ENCODE data around the gene ATG7.
"Not testable (repeated sequence)": the region's sequence is repeated elsewhere in the genome, so short reads cannot be mapped to it uniquely, and the experiment has no call there.

ATG7 gene

GRCh38 chr3:11507719-11508118 is 235.5 kb downstream of the ATG7 start:
- H3K27me3 ChIP-seq (replicated peaks in 2 of 5; ENCODE audit: control insufficient read depth in 4 of 5, insufficient read depth in 5 of 5, low read length in 4 of 5) = no peaks in the 10 kb centered on the region
- CTCF ChIA-PET = no interaction called here
- DNase-seq = no peak
- no peaks in the 10 kb centered on the region for H3K9me3 ChIP-seq (ENCODE audit: control extremely low read depth in 1 of 5, control insufficient read depth in 4 of 5, insufficient read depth in 2 of 5, low read depth in 1 of 5, low read length in 4 of 5)
- H3K36me3 ChIP-seq (ENCODE audit: control insufficient read depth in 4 of 4, insufficient read depth in 4 of 4, low read length in 3 of 4) = no peaks in the 10 kb centered on the region
- H3K27ac ChIP-seq (ENCODE audit: insufficient read depth in 1 of 2, low read depth in 1 of 2, low read length in 2 of 2, poor library complexity in 1 of 2, severe bottlenecking in 2 of 2) = no peak overlapping the region
- POLR2A ChIA-PET = no interaction called here
- H3K4me1 ChIP-seq (ENCODE audit: control extremely low read depth in 1 of 4, control insufficient read depth in 4 of 4, insufficient read depth in 4 of 4, low read length in 3 of 4) = peaks cover 0 to 7% (median 0%) of the 10 kb centered on the region in 4 experiments
- H3K4me3 ChIP-seq (ENCODE audit: control insufficient read depth in 1 of 7, extremely low read depth in 1 of 7, insufficient read depth in 4 of 7, low read depth in 2 of 7, low read length in 6 of 7) = no peak overlapping the region

DNA sequence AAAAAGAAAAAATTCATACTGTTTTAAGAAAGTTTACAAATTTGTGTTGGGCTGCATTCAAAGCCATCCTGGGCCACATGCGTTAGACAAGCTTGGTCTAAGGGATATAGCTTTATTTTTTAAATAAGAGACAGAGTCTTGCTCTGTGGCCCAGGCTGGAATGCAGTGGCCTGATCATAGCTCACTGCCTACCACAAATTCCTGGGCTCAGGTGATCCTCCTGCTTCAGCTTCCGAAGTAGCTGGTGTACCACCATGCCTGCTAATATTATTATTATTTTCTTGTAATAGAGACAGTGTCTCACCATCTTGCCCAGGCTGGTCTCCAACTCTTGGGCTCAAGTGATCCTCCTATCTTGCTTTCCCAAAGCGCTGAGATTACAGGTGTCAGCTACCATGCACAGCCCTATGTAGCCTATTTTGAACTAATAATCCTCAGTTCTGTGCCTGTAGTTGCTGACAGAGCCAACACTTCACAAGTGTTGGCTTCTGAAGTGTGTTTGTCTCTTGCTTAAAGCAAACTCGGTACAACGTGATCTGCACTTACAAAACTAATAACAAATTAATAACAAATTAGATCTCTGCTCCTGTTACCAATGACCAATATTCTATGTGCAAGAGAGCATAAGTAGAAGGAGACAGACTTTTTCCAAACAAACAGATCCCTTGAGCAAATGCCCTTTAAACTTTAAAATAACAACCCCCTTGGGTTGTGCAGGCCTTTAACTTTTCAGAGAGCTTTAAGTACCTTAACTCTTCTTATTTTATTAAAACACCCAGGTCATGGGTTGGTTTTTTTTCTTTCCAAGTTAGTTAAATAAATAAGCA is 236.4 kb downstream of the ATG7 start:
- no peaks in the 10 kb centered on the region for H3K36me3 ChIP-seq (ENCODE audit: control insufficient read depth in 4 of 4, insufficient read depth in 4 of 4, low read length in 3 of 4)
- POLR2A ChIA-PET = interaction anchor here (0.7 kb wide), 1 partner anchor 14 kb away, joined by 3 read pairs; no protein-coding TSS in a partner anchor
- no peaks in the 10 kb centered on the region for H3K27me3 ChIP-seq (replicated peaks in 2 of 5; ENCODE audit: control insufficient read depth in 4 of 5, insufficient read depth in 5 of 5, low read length in 4 of 5)
- H3K4me1 ChIP-seq (ENCODE audit: control extremely low read depth in 1 of 4, control insufficient read depth in 4 of 4, insufficient read depth in 4 of 4, low read length in 3 of 4) = peaks cover 0 to 7% (median 0%) of the 10 kb centered on the region in 4 experiments
- DNase-seq = no peak
- CTCF ChIA-PET = no interaction called here
- H3K27ac ChIP-seq (ENCODE audit: insufficient read depth in 1 of 2, low read depth in 1 of 2, low read length in 2 of 2, poor library complexity in 1 of 2, severe bottlenecking in 2 of 2) = no peak overlapping the region
- no peak overlapping the region for H3K4me3 ChIP-seq (ENCODE audit: control insufficient read depth in 1 of 7, extremely low read depth in 1 of 7, insufficient read depth in 4 of 7, low read depth in 2 of 7, low read length in 6 of 7)
- WGBS (ENCODE audit: insufficient coverage) = 100% methylated on average over 3 of the region's 5 CpGs
- H3K9me3 ChIP-seq (ENCODE audit: control extremely low read depth in 1 of 5, control insufficient read depth in 4 of 5, insufficient read depth in 2 of 5, low read depth in 1 of 5, low read length in 4 of 5) = no peaks in the 10 kb centered on the region

DNA sequence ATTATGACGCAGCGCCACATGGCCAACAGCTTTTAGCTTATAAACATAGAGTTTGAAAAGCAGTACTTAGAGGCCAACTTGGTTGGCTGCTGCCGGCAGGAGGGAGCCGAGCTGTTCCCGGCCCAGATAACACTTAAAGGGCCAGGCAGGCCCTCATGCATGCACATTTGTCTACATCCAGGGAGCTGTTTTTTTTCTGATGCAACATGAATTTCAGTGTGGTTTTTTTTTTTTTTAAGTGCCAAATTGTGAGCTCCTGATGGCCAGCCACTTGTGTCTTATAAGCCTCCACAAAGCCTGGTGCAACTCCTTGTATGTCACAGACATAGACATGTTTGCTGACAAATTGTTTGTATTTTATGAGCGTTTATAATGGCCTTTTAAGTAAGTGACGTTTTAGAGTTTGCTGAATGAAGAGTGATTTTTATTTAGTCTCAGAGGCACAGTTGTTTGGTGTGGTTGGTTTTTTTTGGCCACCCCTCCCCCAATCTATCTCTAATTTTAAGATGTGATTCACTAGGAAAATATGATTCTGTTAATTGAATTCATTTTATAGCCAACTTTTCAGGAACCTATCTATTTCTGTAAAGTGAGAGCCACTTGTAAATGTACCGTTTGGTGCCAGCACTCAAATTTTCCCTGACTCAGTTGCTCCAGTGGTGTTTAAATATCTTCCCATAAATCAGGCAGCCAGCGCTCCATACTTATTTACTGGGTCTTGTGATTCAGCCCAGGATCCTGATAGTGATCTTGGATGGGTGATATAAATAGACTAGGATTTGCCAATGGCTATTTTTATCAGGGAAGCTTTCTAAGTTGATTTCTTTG is 237.2 kb downstream of the ATG7 start:
- CTCF ChIA-PET = no interaction called here
- H3K27me3 ChIP-seq (replicated peaks in 2 of 5; ENCODE audit: control insufficient read depth in 4 of 5, insufficient read depth in 5 of 5, low read length in 4 of 5) = no peaks in the 10 kb centered on the region
- H3K4me3 ChIP-seq (ENCODE audit: control insufficient read depth in 1 of 7, extremely low read depth in 1 of 7, insufficient read depth in 4 of 7, low read depth in 2 of 7, low read length in 6 of 7) = no peak overlapping the region
- H3K4me1 ChIP-seq (ENCODE audit: control extremely low read depth in 1 of 4, control insufficient read depth in 4 of 4, insufficient read depth in 4 of 4, low read length in 3 of 4) = peaks cover 0 to 14% (median 3%) of the 10 kb centered on the region in 4 experiments
- no peak overlapping the region for H3K27ac ChIP-seq (ENCODE audit: insufficient read depth in 1 of 2, low read depth in 1 of 2, low read length in 2 of 2, poor library complexity in 1 of 2, severe bottlenecking in 2 of 2)
- 96% methylated on average over 7 of the region's 9 CpGs for WGBS (ENCODE audit: insufficient coverage)
- DNase-seq = no peak
- no peaks in the 10 kb centered on the region for H3K36me3 ChIP-seq (ENCODE audit: control insufficient read depth in 4 of 4, insufficient read depth in 4 of 4, low read length in 3 of 4)
- H3K9me3 ChIP-seq (ENCODE audit: control extremely low read depth in 1 of 5, control insufficient read depth in 4 of 5, insufficient read depth in 2 of 5, low read depth in 1 of 5, low read length in 4 of 5) = no peaks in the 10 kb centered on the region
- POLR2A ChIA-PET = interaction anchor here (0.7 kb wide), 1 partner anchor 13 kb away, joined by 3 read pairs; no protein-coding TSS in a partner anchor

DNA sequence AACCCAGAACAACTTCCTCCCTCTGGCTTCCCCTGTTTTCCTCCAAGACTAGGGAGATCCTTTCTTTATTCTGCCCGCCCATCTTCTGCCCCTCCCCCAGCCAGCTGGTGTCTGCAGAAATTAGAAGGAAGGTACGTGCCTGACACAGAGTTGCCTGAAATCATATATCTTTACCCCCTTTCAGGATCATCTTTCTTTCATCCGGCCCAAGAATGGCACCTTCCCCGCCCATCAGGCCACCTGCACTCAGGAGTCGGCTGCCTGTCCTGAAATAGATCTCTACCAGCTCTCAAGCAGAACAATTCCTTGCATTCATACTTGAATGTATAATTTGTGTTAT is 237.8 kb downstream of the ATG7 start:
- Histone ChIP-seq H3K9me3 (ENCODE audit: control extremely low read depth in 1 of 5, control insufficient read depth in 4 of 5, insufficient read depth in 2 of 5, low read depth in 1 of 5, low read length in 4 of 5) (no peaks in the 10 kb centered on the region), H3K36me3 (ENCODE audit: control insufficient read depth in 4 of 4, insufficient read depth in 4 of 4, low read length in 3 of 4) (no peaks in the 10 kb centered on the region), H3K27ac (ENCODE audit: insufficient read depth in 1 of 2, low read depth in 1 of 2, low read length in 2 of 2, poor library complexity in 1 of 2, severe bottlenecking in 2 of 2) (no peak overlapping the region), H3K4me1 (ENCODE audit: control extremely low read depth in 1 of 4, control insufficient read depth in 4 of 4, insufficient read depth in 4 of 4, low read length in 3 of 4) (peaks cover 0 to 19% (median 7%) of the 10 kb centered on the region in 4 experiments), H3K27me3 (replicated peaks in 2 of 5; ENCODE audit: control insufficient read depth in 4 of 5, insufficient read depth in 5 of 5, low read length in 4 of 5) (no peaks in the 10 kb centered on the region), H3K4me3 (ENCODE audit: control insufficient read depth in 1 of 7, extremely low read depth in 1 of 7, insufficient read depth in 4 of 7, low read depth in 2 of 7, low read length in 6 of 7) (no peak overlapping the region)
- ChIA-PET CTCF (interaction anchor here (0.9 kb wide), 1 partner anchor 29 kb away, joined by 4 read pairs; no protein-coding TSS in a partner anchor), POLR2A (no interaction called here)
- DNase-seq = no peak
- 80% methylated on average over 1 of the region's 5 CpGs for WGBS (ENCODE audit: insufficient coverage)

DNA sequence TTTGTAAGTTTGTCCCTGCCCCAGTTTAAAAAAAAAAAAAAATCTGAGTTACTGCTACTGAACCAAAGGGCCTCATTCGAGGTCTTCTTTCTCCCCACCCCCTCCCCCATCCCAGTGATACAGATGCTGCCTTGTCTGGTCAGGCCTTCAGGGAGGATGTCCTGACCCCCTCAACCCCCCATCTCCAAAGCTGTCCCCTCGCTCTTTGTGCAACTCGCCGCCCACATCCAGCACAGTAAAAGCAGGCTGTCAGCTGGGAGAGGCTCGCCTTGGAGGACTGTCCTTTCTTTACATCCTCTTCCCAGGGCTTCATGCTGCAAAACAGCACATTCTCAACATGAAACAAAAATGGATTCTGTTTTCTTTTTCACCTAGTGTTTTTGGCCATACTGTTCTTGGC is 238.2 kb downstream of the ATG7 start:
- no peaks in the 10 kb centered on the region for H3K9me3 ChIP-seq (ENCODE audit: control extremely low read depth in 1 of 5, control insufficient read depth in 4 of 5, insufficient read depth in 2 of 5, low read depth in 1 of 5, low read length in 4 of 5)
- no peak overlapping the region for H3K4me3 ChIP-seq (ENCODE audit: control insufficient read depth in 1 of 7, extremely low read depth in 1 of 7, insufficient read depth in 4 of 7, low read depth in 2 of 7, low read length in 6 of 7)
- H3K4me1 ChIP-seq (ENCODE audit: control extremely low read depth in 1 of 4, control insufficient read depth in 4 of 4, insufficient read depth in 4 of 4, low read length in 3 of 4) = peaks cover 0 to 23% (median 9%) of the 10 kb centered on the region in 4 experiments
- H3K27ac ChIP-seq (ENCODE audit: insufficient read depth in 1 of 2, low read depth in 1 of 2, low read length in 2 of 2, poor library complexity in 1 of 2, severe bottlenecking in 2 of 2) = no peak overlapping the region
- ChIA-PET POLR2A (no interaction called here), CTCF (interaction anchor here (0.9 kb wide), 1 partner anchor 29 kb away, joined by 4 read pairs; no protein-coding TSS in a partner anchor)
- no peaks in the 10 kb centered on the region for H3K36me3 ChIP-seq (ENCODE audit: control insufficient read depth in 4 of 4, insufficient read depth in 4 of 4, low read length in 3 of 4)
- WGBS (ENCODE audit: insufficient coverage) = 100% methylated on average over 2 of the region's 5 CpGs
- no peaks in the 10 kb centered on the region for H3K27me3 ChIP-seq (replicated peaks in 2 of 5; ENCODE audit: control insufficient read depth in 4 of 5, insufficient read depth in 5 of 5, low read length in 4 of 5)
- no peak for DNase-seq

GRCh38 chr3:11511606-11512005 is 239.4 kb downstream of the ATG7 start:
- H3K27me3 ChIP-seq (replicated peaks in 2 of 5; ENCODE audit: control insufficient read depth in 4 of 5, insufficient read depth in 5 of 5, low read length in 4 of 5); DNase-seq; H3K36me3 ChIP-seq (ENCODE audit: control insufficient read depth in 4 of 4, insufficient read depth in 4 of 4, low read length in 3 of 4); H3K9me3 ChIP-seq (ENCODE audit: control extremely low read depth in 1 of 5, control insufficient read depth in 4 of 5, insufficient read depth in 2 of 5, low read depth in 1 of 5, low read length in 4 of 5); POLR2A ChIA-PET; H3K27ac ChIP-seq (ENCODE audit: insufficient read depth in 1 of 2, low read depth in 1 of 2, low read length in 2 of 2, poor library complexity in 1 of 2, severe bottlenecking in 2 of 2); H3K4me3 ChIP-seq (ENCODE audit: control insufficient read depth in 1 of 7, extremely low read depth in 1 of 7, insufficient read depth in 4 of 7, low read depth in 2 of 7, low read length in 6 of 7); CTCF ChIA-PET: not testable (repeated sequence)
- H3K4me1 ChIP-seq (ENCODE audit: control extremely low read depth in 1 of 4, control insufficient read depth in 4 of 4, insufficient read depth in 4 of 4, low read length in 3 of 4) = peaks cover 0 to 29% (median 11%) of the 10 kb centered on the region in 4 experiments
- WGBS (ENCODE audit: insufficient coverage) = 99% methylated on average over 11 of the region's 20 CpGs
